GM21717 (cell line): ENCODE data around the gene FUT1.
"Not testable (repeated sequence)": the region's sequence is repeated elsewhere in the genome, so short reads cannot be mapped to it uniquely, and the experiment has no call there.

Source experiments
- ATAC-seq: cut with Tn5 transposase; IDR thresholded peaks from one replicate; pipeline ENCODE4 v1.9.1; 2021; ENCODE audit warnings: mild to moderate bottlenecking, moderate library complexity; ENCODE audit not compliant: unreplicated experiment

FUT1 gene

DNA sequence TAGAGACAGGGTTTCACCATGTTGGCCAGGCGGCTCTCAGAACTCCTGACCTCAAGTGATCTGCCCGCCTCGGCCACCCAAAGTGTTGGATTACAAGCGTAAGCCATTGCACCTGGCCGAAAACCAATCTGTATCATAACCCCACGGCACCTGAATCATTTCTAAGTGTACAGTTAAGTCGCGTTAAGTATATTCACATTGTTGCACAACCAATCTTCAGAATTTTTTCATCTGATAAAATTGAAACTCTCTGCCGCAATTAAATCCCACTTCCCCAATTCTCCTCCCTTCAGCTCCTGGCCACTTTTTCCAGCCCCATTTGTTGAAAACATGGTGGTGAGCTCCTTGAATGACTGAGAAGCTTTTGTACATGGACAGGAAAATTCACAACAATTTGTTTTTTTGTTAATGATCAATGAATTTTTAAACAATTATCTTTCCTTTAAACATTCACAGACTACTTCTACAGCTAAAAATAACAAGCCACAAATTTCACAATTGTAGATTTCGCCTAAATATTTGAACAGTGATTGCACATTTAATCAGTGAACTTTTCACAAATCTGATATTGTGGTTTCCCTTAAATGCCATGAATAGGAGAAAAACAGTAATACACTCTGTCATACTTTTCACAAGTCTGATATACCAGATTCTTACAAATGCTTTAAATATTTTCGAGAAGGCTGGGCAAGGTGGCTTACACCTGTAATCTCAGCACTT is 16.7 kb upstream of the FUT1 start:
- no peak for ATAC-seq

- ATAC-seq: not testable (repeated sequence)
Observed at GRCh38 chr19:48768171-48768753, 15.8 kb upstream of the FUT1 start.

- ATAC-seq: not testable (repeated sequence)
Observed at GRCh38 chr19:48765816-48766215, 13.4 kb upstream of the FUT1 start.

- ATAC-seq: no peak
Observed at GRCh38 chr19:48760504-48761205, 8.2 kb upstream of the FUT1 start.

GRCh38 chr19:48757741-48758144 is 5.3 kb upstream of the FUT1 start:
- no peak for ATAC-seq

DNA sequence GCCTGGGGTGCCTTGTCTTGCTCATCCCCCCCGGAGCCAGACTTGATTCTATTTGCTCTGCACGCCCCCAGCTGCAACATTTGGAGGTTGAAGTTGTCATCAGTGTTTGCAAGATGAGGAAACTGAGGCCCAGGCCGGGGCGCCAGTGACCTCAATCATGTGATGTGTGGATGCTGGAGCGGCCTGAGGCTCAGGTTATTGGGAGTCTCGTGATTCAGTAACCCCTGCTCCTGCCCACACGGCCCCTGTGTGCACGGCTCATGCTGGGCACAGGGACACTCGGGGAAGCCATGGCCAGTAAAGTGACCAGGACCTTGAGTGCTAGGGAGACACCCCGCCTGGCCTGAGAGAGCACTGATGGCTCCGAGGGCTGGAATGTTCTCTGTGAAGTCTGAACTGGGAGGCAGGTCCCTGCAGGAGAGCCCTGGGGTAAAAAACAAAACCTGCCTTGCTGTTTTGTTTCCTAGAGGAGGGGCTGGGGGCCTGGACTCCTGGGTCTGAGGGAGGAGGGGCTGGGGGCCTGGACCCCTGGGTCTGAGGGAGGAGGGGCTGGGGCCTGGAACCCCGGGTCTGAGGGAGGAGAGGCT is 4.7 kb upstream of the FUT1 start:
- no peak for ATAC-seq

DNA sequence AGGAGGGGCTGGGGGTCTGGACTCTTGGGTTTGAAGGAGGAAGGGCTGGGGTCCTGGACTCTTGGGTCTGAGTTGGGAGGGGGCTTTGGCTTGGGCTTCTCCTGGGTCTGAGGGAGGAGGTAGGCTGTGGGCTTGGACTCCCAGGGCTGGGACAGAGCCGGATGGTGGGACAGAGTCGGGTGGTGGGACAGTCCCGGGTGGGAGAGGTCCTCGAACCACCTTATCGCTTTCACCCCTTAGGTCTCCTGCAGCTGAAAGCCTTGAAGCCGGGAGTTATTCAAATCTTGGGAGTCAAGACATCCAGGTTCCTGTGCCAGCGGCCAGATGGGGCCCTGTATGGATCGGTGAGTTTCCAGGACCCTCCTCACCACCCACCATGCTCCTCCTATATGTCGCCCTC is 4.2 kb upstream of the FUT1 start:
- no peak for ATAC-seq

DNA sequence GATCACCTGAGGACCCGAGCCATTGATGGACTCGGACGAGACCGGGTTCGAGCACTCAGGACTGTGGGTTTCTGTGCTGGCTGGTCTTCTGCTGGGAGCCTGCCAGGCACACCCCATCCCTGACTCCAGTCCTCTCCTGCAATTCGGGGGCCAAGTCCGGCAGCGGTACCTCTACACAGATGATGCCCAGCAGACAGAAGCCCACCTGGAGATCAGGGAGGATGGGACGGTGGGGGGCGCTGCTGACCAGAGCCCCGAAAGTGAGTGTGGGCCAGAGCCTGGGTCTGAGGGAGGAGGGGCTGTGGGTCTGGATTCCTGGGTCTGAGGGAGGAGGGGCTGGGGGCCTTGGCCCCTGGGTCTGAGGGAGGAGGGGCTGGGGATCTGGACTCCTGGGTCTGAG is 3.8 kb upstream of the FUT1 start:
- ATAC-seq: no peak

GRCh38 chr19:48755787-48756186 is 3.3 kb upstream of the FUT1 start:
- no peak for ATAC-seq

DNA sequence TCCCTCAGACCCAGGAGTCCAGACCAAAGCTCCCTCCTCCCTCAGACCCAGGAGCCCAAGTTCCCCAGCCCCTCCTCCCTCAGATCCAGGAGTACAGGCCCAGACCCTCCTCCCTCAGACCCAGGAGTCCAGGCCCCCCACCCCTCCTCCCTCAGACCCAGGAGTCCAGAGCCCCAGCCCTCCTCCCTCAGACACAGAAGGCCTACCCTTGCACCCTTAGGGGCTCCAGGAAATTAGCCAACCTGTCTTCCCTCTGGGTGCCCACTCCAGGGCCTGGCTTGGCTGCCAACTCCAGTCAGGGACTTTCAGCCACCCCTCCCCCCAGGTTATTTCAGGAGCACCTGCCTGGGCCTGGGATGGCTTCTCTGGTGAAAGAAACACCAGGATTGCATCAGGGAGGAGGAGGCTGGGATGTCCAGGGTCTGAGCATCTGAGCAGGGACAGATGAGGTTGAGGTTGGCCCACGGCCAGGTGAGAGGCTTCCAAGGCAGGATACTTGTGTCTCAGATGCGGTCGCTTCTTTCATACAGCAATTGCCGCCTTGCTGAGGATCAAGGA is 2.7 kb upstream of the FUT1 start, which contains the start of gene FGF21:
Gene FGF21, plus strand, starts transcription at position 441 of the 558 bp plus-strand sequence. CDS start 713 bp downstream, outside the sequence.
- ATAC-seq: no peak

DNA sequence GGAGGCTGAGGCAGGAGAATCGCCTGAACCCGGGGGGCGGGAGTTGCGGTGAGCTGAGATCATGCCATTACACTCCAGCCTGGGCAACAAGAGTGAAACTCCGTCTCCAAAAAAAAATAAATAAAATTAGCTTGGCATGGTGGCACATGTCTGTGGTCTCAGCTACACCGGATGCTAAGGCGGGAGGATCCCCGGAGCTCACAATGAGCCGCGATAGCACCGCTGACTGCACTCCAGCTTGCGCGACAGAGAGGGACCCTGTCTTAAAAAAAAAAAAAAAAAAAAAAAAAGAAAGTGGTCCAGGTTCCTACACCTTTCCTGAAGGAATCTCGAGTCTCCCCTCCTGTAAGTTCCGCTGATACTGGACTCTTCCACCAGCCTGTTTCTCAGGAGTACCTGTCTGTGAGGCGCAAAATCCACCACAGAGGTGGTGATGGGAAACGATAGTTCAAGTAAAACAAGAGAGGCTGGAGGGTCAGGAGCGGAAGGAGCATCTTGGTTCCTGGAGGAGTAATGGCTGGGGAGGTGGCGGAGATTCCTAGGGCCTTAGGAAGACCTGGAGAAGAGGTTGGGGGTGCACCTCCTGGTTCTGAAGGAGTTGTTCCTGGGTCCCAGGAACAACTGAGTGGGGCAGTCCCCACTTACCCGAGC is 471 bp downstream of the FUT1 start:
- ATAC-seq: no peak

DNA sequence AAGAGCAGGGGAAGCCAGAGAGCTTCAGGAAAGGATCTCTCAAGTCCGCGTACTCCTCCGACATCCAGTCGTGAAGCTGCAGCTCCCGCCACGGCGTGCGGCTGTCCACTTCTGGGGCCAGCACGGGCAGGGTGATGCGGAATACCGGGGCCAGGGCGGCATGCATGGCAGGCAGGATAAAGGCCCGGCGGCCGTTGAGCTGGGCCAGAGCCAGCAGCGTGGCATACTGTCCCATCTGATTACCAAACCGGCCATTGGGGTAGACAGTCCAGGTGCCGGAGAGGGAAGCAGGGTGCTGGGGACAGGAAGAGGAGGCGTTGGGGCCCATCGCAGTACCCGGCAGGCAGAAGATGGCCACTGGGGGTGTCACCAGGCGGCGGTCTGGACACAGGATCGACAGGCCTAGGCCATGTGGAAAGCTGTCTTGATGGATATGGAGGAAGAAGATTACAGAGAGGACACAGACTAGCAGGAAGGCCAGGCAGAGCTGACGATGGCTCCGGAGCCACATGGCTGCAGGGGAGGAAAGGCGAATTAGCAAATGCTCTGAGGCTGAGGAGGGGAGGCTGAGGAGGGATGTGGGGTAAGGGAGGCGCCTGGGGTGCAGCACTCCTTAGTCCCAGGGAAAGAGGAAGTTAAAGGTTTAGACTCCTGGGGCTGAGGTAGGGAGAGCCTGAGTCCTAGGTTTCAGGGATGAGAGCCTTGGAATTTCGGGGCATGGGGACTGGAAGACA is 1.5 kb downstream of the FUT1 start:
- ATAC-seq: no peak

DNA sequence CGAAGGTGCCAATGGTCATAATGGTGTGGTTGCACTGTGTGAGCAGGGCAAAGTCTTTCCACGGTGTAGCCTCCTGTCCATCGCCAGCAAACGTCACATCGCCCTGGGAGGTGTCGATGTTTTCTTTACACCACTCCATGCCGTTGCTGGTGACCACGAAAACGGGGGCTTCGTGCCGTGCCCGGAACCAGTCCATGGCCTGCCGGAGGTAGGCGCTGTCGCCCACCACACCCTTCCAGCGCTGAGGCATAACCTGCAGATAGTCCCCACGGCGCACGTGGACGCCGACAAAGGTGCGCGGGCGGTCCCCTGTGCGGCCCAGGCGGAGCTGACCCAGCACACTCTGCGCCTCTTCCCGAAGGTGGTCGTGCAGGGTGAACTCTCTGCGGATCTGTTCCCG is 2.1 kb downstream of the FUT1 start:
- ATAC-seq: no peak

DNA sequence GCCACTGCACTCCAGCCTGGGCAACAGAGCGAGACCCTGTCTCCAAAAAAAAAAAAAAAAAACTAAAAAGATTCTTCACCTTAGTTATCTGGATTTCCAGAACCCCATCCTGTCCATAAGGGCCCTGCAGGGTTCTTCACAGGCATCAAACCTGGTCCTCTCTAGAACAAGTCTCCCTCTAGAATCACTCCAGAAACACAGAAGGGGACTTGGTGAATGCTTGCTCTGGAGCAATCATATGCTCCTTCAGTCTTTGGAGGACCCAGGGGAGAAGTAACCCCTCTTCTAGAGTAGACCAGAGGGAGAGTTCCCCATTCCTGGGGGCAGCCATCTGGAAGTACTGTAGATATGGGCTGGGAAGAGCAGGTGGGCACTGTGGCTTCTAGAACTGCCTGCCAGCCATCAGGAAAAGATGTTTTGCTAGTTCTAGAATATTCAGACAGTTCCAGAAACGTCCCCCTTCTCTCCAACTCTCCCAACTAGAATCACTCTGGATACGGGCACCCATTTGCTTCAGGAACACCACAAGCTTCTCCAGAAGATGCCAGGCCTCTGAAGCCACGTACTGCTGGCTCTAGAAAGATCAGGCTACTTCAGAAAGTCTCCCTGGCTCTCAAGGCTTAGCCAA is 2.8 kb downstream of the FUT1 start:
- ATAC-seq: no peak

- ATAC-seq: no peak
Observed at GRCh38 chr19:48746738-48747575, 5.5 kb downstream of the FUT1 start, which contains the start of gene IZUMO1. Gene IZUMO1 (minus strand): TSS chr19:48746909. CDS start chr19:48745859, 1,050 bp downstream.

DNA sequence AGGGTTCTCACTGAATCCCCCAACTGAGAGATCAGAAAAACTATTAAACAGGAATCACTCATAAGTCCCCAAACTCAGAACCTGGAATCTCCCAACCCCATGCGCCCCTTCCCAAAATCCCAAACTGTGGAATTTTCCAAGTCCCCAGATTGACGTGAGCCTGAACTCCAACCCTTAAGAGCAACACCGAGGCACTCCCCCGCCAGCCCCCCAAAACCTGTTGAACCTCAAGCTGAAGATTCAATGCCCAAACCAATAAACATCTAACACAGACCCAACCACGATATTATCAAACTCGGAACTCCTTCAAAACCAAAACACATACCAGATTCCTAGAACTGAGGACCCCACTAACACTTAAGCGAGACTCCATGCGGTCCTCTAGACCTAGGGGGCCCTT is 6.3 kb downstream of the FUT1 start:
- ATAC-seq: no peak

DNA sequence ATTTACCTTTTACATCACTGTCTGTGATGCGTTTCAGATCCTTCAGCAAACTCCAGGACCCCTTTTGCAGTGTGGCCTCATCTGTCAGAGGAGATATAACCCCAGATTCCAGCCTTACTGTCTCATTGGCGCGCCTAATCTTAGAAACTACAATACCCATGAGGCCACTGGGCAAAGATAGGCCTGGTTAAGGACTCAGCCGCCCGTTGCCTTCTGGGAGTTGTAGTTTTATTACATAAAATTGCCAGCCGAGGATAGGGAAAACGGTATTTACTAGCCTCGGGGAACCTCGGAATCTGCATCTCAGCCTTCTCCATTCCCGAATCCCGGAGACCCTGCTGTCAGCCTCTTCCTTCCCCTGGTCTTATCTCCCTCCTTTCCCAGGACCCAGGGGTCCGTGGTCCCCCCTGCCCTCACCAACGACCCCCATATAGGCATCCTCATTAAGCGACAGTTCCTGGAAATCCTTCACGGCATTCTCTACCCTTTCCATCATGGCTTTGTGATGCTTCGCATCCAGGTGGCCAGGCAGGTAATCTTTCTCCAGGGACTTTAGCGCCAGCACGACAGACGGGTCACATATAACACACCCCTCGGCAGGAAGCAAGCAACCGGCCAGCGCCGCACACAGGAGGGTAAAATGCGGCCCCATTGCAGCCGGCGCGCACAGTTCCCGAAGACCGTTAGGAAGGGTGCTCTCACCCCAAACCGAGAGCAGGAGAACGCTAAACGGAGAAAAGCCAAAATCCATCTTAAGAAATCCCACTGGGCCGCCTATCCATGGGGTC is 7.0 kb downstream of the FUT1 start:
- no peak for ATAC-seq

GRCh38 chr19:48742096-48742495 is 10.3 kb downstream of the FUT1 start:
- ATAC-seq: no peak
